HCT116 (cell line): ENCODE results near the gene CBFA2T3.

Experiments used
- CTCF ChIP-seq, 3 experiments: fragments of 200-600 bp in 1 of 3; sonication (generic) in 1 of 3; IDR thresholded peaks in 2 of 3; conservative IDR thresholded peaks in 1 of 3; 2 replicates each; pipeline ENCODE4 v1.5.1; 2012 to 2017; ENCODE audit warnings: low read depth in 2 of 3, low read length in 2 of 3, antibody characterized with exemption in 1 of 3, borderline replicate concordance in 1 of 3, control low read depth in 1 of 3, mild to moderate bottlenecking in 1 of 3, mixed read lengths in 1 of 3, mixed run types in 1 of 3, moderate library complexity in 1 of 3; ENCODE audit not compliant: insufficient read depth in 1 of 3
- ELF1 ChIP-seq: IDR thresholded peaks from 2 replicates; pipeline ENCODE4 v1.6.1; 2012; ENCODE audit warnings: low read depth, borderline replicate concordance
- EZH2 ChIP-seq: fragments of 200-600 bp; sonication (generic); IDR thresholded peaks from 2 replicates; pipeline ENCODE4 v1.6.1; 2017; ENCODE audit warnings: antibody characterized with exemption, mixed run types
- EZH2phosphoT487 ChIP-seq: fragments of 200-600 bp; IDR thresholded peaks from 2 replicates; pipeline ENCODE4 v1.6.1; 2018; ENCODE audit warnings: antibody characterized with exemption, borderline replicate concordance
- JUND ChIP-seq: IDR thresholded peaks from 2 replicates; pipeline ENCODE4 v1.6.1; 2012
- MAX ChIP-seq: IDR thresholded peaks from 2 replicates; pipeline ENCODE4 v1.6.1; 2012
- POLR2A ChIP-seq: IDR thresholded peaks from 2 replicates; pipeline ENCODE4 v1.7.0; 2011; ENCODE audit warnings: borderline replicate concordance; ENCODE audit not compliant: insufficient read depth, insufficient read length; ENCODE audit errors: extremely low read depth
- POLR2AphosphoS5 ChIP-seq: IDR thresholded peaks from 2 replicates; pipeline ENCODE4 v1.6.1; 2011; ENCODE audit warnings: mild to moderate bottlenecking, low read depth, low read length, moderate library complexity
- SP1 ChIP-seq: IDR thresholded peaks from 2 replicates; pipeline ENCODE4 v1.6.1; 2012; ENCODE audit warnings: low read depth
- TCF7L2 ChIP-seq: IDR thresholded peaks from 2 replicates; pipeline ENCODE4 v1.7.0; 2011; ENCODE audit warnings: borderline replicate concordance, inconsistent platforms; ENCODE audit not compliant: insufficient read depth, insufficient read length; ENCODE audit errors: extremely low read depth
- YY1 ChIP-seq: IDR thresholded peaks from 2 replicates; pipeline ENCODE4 v1.6.1; 2011; ENCODE audit warnings: low read length, low read depth, moderate library complexity, mild to moderate bottlenecking; ENCODE audit not compliant: insufficient replicate concordance; ENCODE audit errors: extremely low read depth
- ZBTB33 ChIP-seq: IDR thresholded peaks from 2 replicates; pipeline ENCODE4 v1.6.1; 2011; ENCODE audit warnings: mild to moderate bottlenecking, low read length, moderate library complexity; ENCODE audit not compliant: insufficient replicate concordance; ENCODE audit errors: extremely low read depth
- ZNF274 ChIP-seq: fragments of 200-500 bp; sonication (Bioruptor generic); IDR thresholded peaks from 2 replicates; pipeline ENCODE4 v1.6.1; 2014; ENCODE audit warnings: mild to moderate bottlenecking, low read depth, low read length, inconsistent platforms

- TF ChIP-seq POLR2AphosphoS5 (no peak), CTCF (IDR thresholded peaks at IDR 0.05 in 2 of 3, conservative IDR thresholded peaks at IDR 0.05 in 1 of 3; ENCODE audit: borderline replicate concordance in 1 of 3, insufficient read depth in 1 of 3, low read depth in 2 of 3, low read length in 2 of 3) (no peak), POLR2A (no peak), JUND (no peak), SP1 (no peak), EZH2 (no peak), ZNF274 (no peak), ELF1 (no peak), YY1 (no peak), MAX (no peak), TCF7L2 (no peak), EZH2phosphoT487 (no peak), ZBTB33 (no peak)
Measured at GRCh38 chr16:88846088-88846487, 130.9 kb downstream of the CBFA2T3 start.
